Esophagus muscularis mucosa (tissue), 4 donors: ENCODE data around the gene PLEKHS1. TPM values are rescaled to one million over a fixed set of nuclear protein-coding genes. Genes with fewer than 3 reads are reported as not detected.

Experiments used
- DNase-seq: peaks from one replicate; pipeline ENCODE4 v3.0.0-alpha.2; 2017; ENCODE audit errors: extremely low spot score
- H3K27ac ChIP-seq, 4 donors: fragments of 200-600 bp; sonication (generic); replicated peaks in 1 of 4; 1 replicate in 3 of 4; 2 replicates in 1 of 4; pipeline ENCODE4 v1.5.1; 2016 to 2019; ENCODE audit warnings: mild to moderate bottlenecking in 1 of 4
- H3K27me3 ChIP-seq, 4 donors: fragments of 200-600 bp; sonication (generic); one replicate each; pipeline versions ENCODE4 v1.5.1 to v1.6.0; 2016 to 2019
- H3K36me3 ChIP-seq, 4 donors: fragments of 200-600 bp; sonication (generic); one replicate each; pipeline ENCODE4 v1.5.1; 2016 to 2019
- H3K4me1 ChIP-seq, 4 donors: fragments of 200-600 bp; sonication (generic); one replicate each; pipeline ENCODE4 v1.5.1; 2016 to 2019
- H3K4me3 ChIP-seq, 4 donors: fragments of 200-600 bp; sonication (generic); 1 replicate in 2 of 4; 2 replicates in 2 of 4; pipeline ENCODE4 v1.5.1; 2016 to 2019; ENCODE audit warnings: mild to moderate bottlenecking in 4 of 4, moderate library complexity in 1 of 4
- H3K9me3 ChIP-seq, 4 donors: fragments of 200-600 bp; sonication (generic); 1 replicate in 3 of 4; 2 replicates in 1 of 4; pipeline ENCODE4 v1.5.1; 2016 to 2019
- CTCF ChIP-seq, 3 experiments: fragments of 200-600 bp in 2 of 3; fragments of 450-650 bp in 1 of 3; sonication (generic) in 2 of 3; IDR thresholded peaks; one replicate each; pipeline ENCODE4 v1.5.1; 2017 to 2019; ENCODE audit warnings: antibody characterized with exemption in 3 of 3, mild to moderate bottlenecking in 2 of 3, moderate library complexity in 1 of 3
- EP300 ChIP-seq: sonication (generic); formaldehyde crosslinking; IDR thresholded peaks from one replicate; pipeline ENCODE4 v1.6.1; 2017; ENCODE audit warnings: antibody characterized with exemption
- POLR2A ChIP-seq: fragments of 450-650 bp; IDR thresholded peaks from one replicate; pipeline ENCODE4 v1.6.1; 2017; ENCODE audit warnings: antibody characterized with exemption, moderate library complexity, mild to moderate bottlenecking, low read depth
- POLR2AphosphoS5 ChIP-seq, 2 donors: sonication (generic); formaldehyde crosslinking; IDR thresholded peaks; one replicate each; pipeline ENCODE4 v1.6.1; 2017; ENCODE audit warnings: antibody characterized with exemption in 2 of 2
- WGBS: methylation state at CpG from one replicate; pipeline ENCODE4 v1.1.5; 2018; 5-methylcytosine and 5-hydroxymethylcytosine counted together
- intact Hi-C: fragments of 100-400 bp; cut with DNase I; formaldehyde crosslinking; loops from one replicate; pipeline ENCODE4 v1.15.1; 2023
- total RNA-seq, 4 donors: library from RNA; depleted of rRNA; stranded (reverse); fragments of >200 nt; gene quantifications; one replicate each; pipeline versions ENCODE4 v1.1.0 to v1.2.1, GENCODE V29; 2016

The PLEKHS1 gene
- total RNA-seq, 4 donors from 2014 or later: not detected

DNA sequence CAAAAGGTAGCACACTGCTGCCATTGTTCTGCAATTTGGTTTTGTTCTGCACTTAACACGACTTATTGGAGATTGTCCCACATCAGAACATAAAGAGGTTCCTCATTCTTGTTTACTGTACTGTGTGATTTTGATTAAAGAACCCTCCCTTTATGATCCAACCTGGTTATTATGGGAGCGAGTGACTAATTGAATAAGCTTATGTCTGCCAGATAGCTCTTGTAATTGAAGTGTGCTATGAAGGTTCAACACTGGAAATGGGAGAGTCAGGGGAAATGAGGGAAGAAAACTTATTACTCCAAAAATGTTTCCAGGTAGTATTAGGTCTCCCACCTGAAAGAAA, 37.9 kb upstream of the PLEKHS1 start:
- Histone ChIP-seq H3K27me3 (no peaks in the 10 kb centered on the region), H3K27ac (no peak overlapping the region), H3K4me3 (no peak overlapping the region), H3K4me1 (peaks cover 8 to 37% (median 32%) of the 10 kb centered on the region in 4 donors), H3K36me3 (peaks cover 0 to 16% (median 7%) of the 10 kb centered on the region in 4 donors), H3K9me3 (no peaks in the 10 kb centered on the region)
- TF ChIP-seq POLR2A (no peak), POLR2AphosphoS5 (IDR thresholded peaks at IDR 0.05) (no peak), CTCF (IDR thresholded peaks at IDR 0.05) (no peak), EP300 (no peak)
- intact Hi-C loops: no loop called here
- WGBS: 90% methylated on average over 2 of the region's 2 CpGs
- no peak for DNase-seq

- TF ChIP-seq CTCF (IDR thresholded peaks at IDR 0.05) (no peak), EP300 (no peak), POLR2AphosphoS5 (IDR thresholded peaks at IDR 0.05) (no peak), POLR2A (no peak)
- H3K27ac ChIP-seq: no peak overlapping the region
- no peak for DNase-seq
- peaks cover 5 to 11% (median 7%) of the 10 kb centered on the region in 4 donors for H3K4me1 ChIP-seq
- 68% methylated on average over 2 of the region's 2 CpGs for WGBS
- H3K9me3 ChIP-seq: no peaks in the 10 kb centered on the region
- peaks cover 0 to 39% (median 21%) of the 10 kb centered on the region in 4 donors for H3K36me3 ChIP-seq
- intact Hi-C loops: no loop called here
- H3K4me3 ChIP-seq: no peak overlapping the region
- no peaks in the 10 kb centered on the region for H3K27me3 ChIP-seq
These were observed 35.2 kb upstream of the PLEKHS1 start for GRCh38 chr10:113716109-113716910.

DNA sequence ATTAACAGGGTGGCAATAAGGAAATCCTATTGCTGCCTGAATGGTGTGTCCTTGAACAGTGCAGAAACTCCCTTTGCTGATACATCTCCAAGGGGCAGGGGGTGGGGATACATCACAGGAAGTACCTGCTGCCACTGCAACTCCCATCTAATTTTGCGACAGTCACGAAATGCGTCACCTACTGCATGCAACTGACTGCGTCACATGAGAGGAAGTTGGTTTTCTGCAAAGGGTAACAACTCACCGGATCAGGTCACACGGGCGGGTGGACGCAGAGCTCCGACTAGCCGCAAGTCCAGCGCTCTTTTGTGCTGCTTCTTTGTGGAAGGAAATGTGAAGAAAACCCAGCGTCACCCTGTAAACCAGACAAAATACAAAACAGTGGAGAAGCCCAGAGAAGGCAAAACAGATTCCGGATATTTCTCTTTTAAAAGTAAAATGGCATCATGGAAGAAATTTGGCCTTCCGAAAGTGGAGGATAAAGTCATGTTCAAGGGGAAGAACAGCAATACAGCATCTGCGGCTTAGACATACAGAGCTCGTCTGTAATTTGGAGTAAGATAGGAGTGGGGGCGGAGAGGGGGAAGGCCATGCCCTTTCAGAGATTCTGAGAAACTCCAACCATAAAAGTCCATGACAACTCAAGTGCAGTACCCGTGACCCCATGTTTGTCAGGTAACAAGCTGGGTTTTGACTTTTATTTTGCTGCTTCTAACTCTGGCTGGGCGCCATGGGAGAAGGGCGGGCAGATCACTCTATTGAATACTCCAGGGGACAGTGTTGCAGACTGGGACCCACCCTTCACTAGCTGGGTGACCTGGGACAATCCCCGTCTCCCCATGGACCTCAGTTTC, 32.3 kb upstream of the PLEKHS1 start:
- Histone ChIP-seq H3K36me3 (peaks cover 12 to 68% (median 49%) of the 10 kb centered on the region in 4 donors), H3K4me1 (no peaks in the 10 kb centered on the region), H3K27me3 (no peaks in the 10 kb centered on the region), H3K9me3 (no peaks in the 10 kb centered on the region), H3K27ac (no peak overlapping the region), H3K4me3 (no peak overlapping the region)
- intact Hi-C loops: no loop called here
- TF ChIP-seq CTCF (IDR thresholded peaks at IDR 0.05) (no peak), EP300 (no peak)
- 94% methylated on average over 17 of the region's 21 CpGs for WGBS
- DNase-seq: no peak

DNA sequence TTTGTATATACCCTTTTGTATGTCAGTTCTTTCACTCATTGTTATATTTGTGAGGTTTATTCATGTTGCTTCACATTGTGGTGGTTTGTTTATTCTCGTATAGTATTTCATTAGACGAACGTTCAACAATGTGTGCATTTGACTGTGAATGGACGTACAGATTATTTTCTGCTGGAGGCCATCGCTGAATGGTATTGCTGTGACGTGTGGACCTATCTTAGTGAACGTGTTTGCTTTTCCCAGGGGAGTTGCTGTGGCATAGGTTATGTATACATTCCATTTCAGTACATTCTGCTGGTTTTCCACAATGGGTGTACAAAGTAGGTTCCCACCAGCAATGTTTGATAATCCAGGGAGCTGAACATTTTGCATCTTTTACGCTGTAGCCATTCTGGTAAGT, 31.1 kb upstream of the PLEKHS1 start:
- H3K9me3 ChIP-seq: no peaks in the 10 kb centered on the region
- no peak for DNase-seq
- TF ChIP-seq POLR2AphosphoS5 (IDR thresholded peaks at IDR 0.05): no peak
- TF ChIP-seq POLR2A: no peak
- TF ChIP-seq CTCF (IDR thresholded peaks at IDR 0.05): no peak
- TF ChIP-seq EP300: no peak
- no peak overlapping the region for H3K27ac ChIP-seq
- no peak overlapping the region for H3K4me3 ChIP-seq
- H3K36me3 ChIP-seq: peaks cover 22 to 73% (median 57%) of the 10 kb centered on the region in 4 donors
- no peaks in the 10 kb centered on the region for H3K4me1 ChIP-seq
- 90% methylated on average over 8 of the region's 8 CpGs for WGBS
- H3K27me3 ChIP-seq: no peaks in the 10 kb centered on the region
- intact Hi-C loops: no loop called here
